Measurements from ENCODE around the gene CAPN14.

GRCh38 chr2:31222071-31222470, 4.8 kb upstream of the CAPN14 start:
- TF ChIP-seq CTCF (tag by site-specific recombination; IDR thresholded peaks at IDR 0.05) (no peak), ZBTB7A (tag by site-specific recombination; IDR thresholded peaks at IDR 0.05; ENCODE audit: low read depth) (no peak)
